ENCODE results near the gene KRT15.

The KRT15 gene

DNA sequence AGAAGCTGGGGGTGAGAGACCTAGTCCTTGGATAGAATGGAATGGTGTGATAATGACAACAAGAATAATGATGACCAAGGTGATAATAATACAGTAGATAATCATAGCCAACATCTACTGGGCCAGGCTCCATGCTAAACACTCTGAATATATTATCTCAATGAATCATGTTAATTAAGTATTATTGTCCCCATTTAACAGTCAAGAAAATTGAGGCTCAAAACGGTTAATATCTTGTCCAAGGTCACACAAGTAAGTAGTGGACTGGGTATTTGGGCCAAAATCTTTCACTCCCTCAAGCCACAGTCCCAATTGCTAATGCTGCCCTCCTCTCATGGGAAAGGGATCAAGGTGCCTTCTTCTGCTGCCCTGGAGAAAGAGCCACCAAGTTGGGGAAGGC lies 13.3 kb upstream of the KRT15 start:
- Histone ChIP-seq H3K27ac (ENCODE audit: low read length) (no peak overlapping the region), H3K9me2 (replicated peaks; ENCODE audit: insufficient read depth, low read length) (no peaks in the 10 kb centered on the region), H2AFZ (ENCODE audit: low read length) (no peak overlapping the region)

DNA sequence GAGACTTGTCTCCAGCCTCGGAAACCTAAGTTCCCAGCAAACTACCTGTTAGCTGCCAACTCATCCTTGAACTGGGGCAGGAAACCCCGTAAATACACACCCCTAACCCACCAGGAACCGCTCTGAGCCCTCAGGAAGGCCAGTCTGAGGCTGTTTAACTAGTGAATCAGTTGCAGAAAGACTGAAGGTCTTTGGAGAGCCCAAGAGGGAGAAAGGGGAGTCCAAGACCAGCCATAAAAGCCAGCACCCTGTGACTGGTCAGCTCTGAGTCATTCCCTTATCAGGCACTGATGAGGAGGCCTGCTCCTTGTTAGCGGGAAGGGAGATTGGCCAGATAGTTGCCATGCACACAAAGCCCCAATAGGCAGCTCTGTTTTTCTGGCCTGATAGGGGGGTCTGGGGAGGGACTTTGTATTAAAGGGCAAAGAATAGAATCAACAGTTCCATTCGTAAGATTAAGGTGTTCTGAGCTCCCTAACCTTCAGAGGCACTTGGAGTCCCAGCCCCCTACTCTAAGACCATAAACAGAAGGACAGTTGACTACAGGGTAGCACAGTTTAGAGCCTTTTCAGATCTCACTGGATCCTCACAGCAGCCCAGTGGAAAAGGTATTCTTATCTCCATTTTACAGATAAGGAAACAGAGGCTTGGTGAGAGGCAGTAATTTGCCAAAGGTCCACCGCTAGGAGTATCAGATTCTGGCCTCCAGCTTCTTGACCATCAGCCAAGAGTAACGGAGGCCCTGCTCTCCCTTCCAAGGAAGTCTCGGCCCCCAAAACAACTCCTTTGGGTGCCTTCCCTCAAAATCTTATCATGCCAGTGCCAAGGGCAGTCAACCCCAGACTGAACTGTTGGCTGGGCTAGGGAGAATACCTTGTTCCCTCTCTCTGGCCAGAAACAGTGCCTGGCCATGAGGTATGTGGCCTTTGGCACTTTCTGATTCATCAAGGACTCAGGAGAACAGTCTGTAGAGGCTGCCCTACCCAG lies 11.7 kb upstream of the KRT15 start:
- no peak overlapping the region for H3K9ac ChIP-seq (ENCODE audit: low read length)
- no peaks in the 10 kb centered on the region for H3K9me3 ChIP-seq (replicated peaks; ENCODE audit: insufficient read depth, low read length)
- no peak overlapping the region for H2AFZ ChIP-seq (ENCODE audit: low read length)
- H3K79me2 ChIP-seq (ENCODE audit: low read length) = no peaks in the 10 kb centered on the region
- no peak for DNase-seq
- H3K9me2 ChIP-seq (replicated peaks; ENCODE audit: insufficient read depth, low read length) = no peaks in the 10 kb centered on the region
- peaks cover 30% of the 10 kb centered on the region for H3K27me3 ChIP-seq (replicated peaks; ENCODE audit: insufficient read depth, low read length)
- no peak overlapping the region for H3K4me3 ChIP-seq (ENCODE audit: low read length)
- no peaks in the 10 kb centered on the region for H4K20me1 ChIP-seq (ENCODE audit: insufficient read depth, low read length)
- no peak overlapping the region for H3K27ac ChIP-seq (ENCODE audit: low read length)
- H3K4me1 ChIP-seq (ENCODE audit: low read length) = no peaks in the 10 kb centered on the region
- no peaks in the 10 kb centered on the region for H3K36me3 ChIP-seq (replicated peaks; ENCODE audit: insufficient read depth, low read length)
- H3K4me2 ChIP-seq (ENCODE audit: low read depth, low read length) = no peak overlapping the region
- TF ChIP-seq EZH2 (optimal IDR thresholded peaks at IDR 0.05; ENCODE audit: low read depth, low read length) (no peak), EZH2phosphoT487 (IDR thresholded peaks at IDR 0.05; ENCODE audit: low read length) (no peak)
- TF ChIP-seq, protein P1, sequence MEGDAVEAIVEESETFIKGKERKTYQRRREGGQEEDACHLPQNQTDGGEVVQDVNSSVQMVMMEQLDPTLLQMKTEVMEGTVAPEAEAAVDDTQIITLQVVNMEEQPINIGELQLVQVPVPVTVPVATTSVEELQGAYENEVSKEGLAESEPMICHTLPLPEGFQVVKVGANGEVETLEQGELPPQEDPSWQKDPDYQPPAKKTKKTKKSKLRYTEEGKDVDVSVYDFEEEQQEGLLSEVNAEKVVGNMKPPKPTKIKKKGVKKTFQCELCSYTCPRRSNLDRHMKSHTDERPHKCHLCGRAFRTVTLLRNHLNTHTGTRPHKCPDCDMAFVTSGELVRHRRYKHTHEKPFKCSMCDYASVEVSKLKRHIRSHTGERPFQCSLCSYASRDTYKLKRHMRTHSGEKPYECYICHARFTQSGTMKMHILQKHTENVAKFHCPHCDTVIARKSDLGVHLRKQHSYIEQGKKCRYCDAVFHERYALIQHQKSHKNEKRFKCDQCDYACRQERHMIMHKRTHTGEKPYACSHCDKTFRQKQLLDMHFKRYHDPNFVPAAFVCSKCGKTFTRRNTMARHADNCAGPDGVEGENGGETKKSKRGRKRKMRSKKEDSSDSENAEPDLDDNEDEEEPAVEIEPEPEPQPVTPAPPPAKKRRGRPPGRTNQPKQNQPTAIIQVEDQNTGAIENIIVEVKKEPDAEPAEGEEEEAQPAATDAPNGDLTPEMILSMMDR (IDR thresholded peaks at IDR 0.05; ENCODE audit: low read length) = no peak
- H3F3A ChIP-seq (ENCODE audit: insufficient read depth, low read length) = no peaks in the 10 kb centered on the region

More for the DNA sequence above, 13.3 kb upstream of the KRT15 start:
- Histone ChIP-seq H3K9ac (ENCODE audit: low read length) (no peak overlapping the region), H3K36me3 (replicated peaks; ENCODE audit: insufficient read depth, low read length) (no peaks in the 10 kb centered on the region), H3K4me2 (ENCODE audit: low read depth, low read length) (no peak overlapping the region), H3K4me1 (ENCODE audit: low read length) (no peaks in the 10 kb centered on the region), H3F3A (ENCODE audit: insufficient read depth, low read length) (no peaks in the 10 kb centered on the region), H3K4me3 (ENCODE audit: low read length) (no peak overlapping the region), H4K20me1 (ENCODE audit: insufficient read depth, low read length) (no peaks in the 10 kb centered on the region), H3K27me3 (replicated peaks; ENCODE audit: insufficient read depth, low read length) (peaks cover 25% of the 10 kb centered on the region), H3K79me2 (ENCODE audit: low read length) (no peaks in the 10 kb centered on the region), H3K9me3 (replicated peaks; ENCODE audit: insufficient read depth, low read length) (no peaks in the 10 kb centered on the region)
- TF ChIP-seq EZH2 (optimal IDR thresholded peaks at IDR 0.05; ENCODE audit: low read depth, low read length) (no peak), EZH2phosphoT487 (IDR thresholded peaks at IDR 0.05; ENCODE audit: low read length) (no peak)
- TF ChIP-seq, protein P1 (IDR thresholded peaks at IDR 0.05; ENCODE audit: low read length) = no peak
- DNase-seq = no peak

DNA sequence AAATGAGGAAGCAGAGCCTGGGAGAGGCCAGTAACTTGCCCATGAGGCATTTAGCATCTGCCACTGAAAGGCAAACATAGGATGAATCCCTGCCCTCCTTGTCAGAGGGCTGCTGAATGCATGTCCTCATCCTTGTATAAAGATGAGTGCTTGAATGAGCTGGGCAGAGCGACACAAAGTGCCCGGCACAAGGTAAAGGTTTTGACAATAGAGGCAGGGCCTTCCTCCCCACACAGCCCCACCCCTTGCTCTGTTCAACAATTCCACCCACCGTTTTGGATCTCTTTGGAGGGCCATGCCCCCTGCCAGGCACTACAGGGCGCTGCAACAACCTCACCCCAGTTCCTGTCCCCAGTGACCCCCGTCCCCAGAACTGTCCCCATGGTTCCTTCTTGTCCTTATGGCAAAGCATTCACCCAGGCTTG lies 10.8 kb upstream of the KRT15 start:
- no peak overlapping the region for H3K27ac ChIP-seq (ENCODE audit: low read length)
- no peaks in the 10 kb centered on the region for H3F3A ChIP-seq (ENCODE audit: insufficient read depth, low read length)
- no peak overlapping the region for H3K4me3 ChIP-seq (ENCODE audit: low read length)
- H4K20me1 ChIP-seq (ENCODE audit: insufficient read depth, low read length) = no peaks in the 10 kb centered on the region
- no peak overlapping the region for H2AFZ ChIP-seq (ENCODE audit: low read length)
- H3K9me3 ChIP-seq (replicated peaks; ENCODE audit: insufficient read depth, low read length) = no peaks in the 10 kb centered on the region
- H3K4me2 ChIP-seq (ENCODE audit: low read depth, low read length) = no peak overlapping the region
- H3K9ac ChIP-seq (ENCODE audit: low read length) = no peak overlapping the region
- TF ChIP-seq EZH2 (optimal IDR thresholded peaks at IDR 0.05; ENCODE audit: low read depth, low read length) (no peak), EZH2phosphoT487 (IDR thresholded peaks at IDR 0.05; ENCODE audit: low read length) (no peak)
- TF ChIP-seq, protein P1 (IDR thresholded peaks at IDR 0.05; ENCODE audit: low read length) = no peak
- H3K27me3 ChIP-seq (replicated peaks; ENCODE audit: insufficient read depth, low read length) = peaks cover 30% of the 10 kb centered on the region
- H3K79me2 ChIP-seq (ENCODE audit: low read length) = no peaks in the 10 kb centered on the region
- DNase-seq = no peak
- no peaks in the 10 kb centered on the region for H3K4me1 ChIP-seq (ENCODE audit: low read length)
- no peaks in the 10 kb centered on the region for H3K36me3 ChIP-seq (replicated peaks; ENCODE audit: insufficient read depth, low read length)
- no peaks in the 10 kb centered on the region for H3K9me2 ChIP-seq (replicated peaks; ENCODE audit: insufficient read depth, low read length)
